T follicular helper cell (primary cell): ENCODE data around the gene THAP10.
"Not testable (repeated sequence)": the region's sequence is repeated elsewhere in the genome, so short reads cannot be mapped to it uniquely, and the experiment has no call there.

Experiments
- DNase-seq: peaks from one replicate; pipeline ENCODE4 v3.0.0-alpha.2; 2020; ENCODE audit warnings: low read depth

Gene THAP10

DNA sequence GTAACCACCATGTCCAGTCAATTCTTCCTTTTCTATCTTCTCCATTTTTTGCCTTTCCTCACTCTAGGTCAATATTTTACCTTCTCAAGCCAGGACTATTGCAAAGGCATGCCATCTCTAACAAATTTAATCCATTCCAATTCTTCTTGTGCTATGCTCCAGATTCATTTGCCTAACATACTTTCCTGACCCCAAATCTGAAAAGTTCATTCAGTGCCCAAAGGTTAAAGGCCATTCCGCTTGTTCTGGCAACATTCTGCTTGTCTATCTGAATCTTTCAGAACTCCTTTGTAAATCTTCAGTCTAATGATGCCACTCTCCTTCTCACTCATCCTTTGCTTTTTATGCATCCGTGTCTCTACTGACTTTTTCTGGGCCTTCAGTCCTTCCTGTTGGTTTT lies 15.6 kb downstream of the THAP10 start:
- no peak for DNase-seq

GRCh38 chr15:70876011-70876410 lies 16.2 kb downstream of the THAP10 start:
- no peak for DNase-seq

- no peak for DNase-seq
These were observed 17.0 kb downstream of the THAP10 start for GRCh38 chr15:70875001-70875782.

DNA sequence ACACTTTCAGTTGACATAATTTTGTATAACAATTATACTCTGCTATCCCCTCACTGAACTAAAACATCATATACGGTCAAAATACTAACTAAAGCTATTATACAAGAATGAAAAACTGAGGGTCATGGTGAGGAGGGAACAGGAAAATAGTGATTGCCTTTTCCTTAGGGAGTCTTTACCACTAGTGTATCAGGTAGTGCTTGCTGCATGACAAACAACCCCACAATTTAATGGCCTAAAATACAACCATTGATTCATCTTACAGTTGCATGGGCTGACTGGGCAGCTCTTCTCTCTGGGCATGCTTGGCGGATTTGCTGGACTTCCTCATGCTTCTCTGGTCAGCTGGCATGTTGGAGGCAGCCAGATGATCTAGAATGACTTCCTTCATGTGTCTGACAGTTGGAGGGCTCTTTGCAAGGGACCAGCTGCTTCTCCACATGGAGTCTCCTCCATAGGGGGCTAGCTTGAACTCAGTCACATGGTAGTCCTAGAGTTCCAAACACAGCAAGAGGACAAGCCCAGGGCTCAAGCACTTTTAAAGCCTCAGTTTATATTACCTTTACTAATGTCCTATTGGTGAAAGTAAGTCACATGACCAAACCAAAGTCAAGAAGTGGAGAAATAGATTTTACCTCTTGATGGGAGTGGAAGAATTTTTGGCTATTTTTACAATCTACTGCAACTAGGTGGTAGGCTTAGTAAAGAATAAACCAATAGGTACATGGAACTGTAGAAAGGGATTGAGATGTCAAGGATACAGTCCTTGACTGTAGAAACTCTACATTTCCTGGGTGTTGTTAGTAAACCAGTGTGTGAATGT lies 18.8 kb downstream of the THAP10 start:
- DNase-seq, result no peak

DNA sequence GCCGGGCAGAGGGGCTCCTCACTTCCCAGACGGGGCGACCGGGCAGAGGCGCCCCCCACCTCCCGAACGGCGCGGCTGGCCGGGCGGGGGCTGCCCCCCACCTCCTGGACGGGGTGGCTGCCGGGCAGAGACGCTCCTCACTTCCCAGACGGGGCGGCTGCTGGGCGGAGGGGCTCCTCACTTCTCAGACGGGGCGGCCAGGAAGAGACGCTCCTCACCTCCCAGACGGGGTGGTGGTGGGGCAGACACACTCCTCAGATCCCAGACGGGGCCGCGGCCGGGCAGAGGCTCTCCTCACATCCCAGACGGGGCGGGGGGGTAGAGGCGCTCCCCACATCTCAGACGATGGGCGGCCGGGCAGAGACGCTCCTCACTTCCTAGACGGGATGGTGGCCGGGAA lies 20.7 kb downstream of the THAP10 start:
- DNase-seq, result not testable (repeated sequence)

DNA sequence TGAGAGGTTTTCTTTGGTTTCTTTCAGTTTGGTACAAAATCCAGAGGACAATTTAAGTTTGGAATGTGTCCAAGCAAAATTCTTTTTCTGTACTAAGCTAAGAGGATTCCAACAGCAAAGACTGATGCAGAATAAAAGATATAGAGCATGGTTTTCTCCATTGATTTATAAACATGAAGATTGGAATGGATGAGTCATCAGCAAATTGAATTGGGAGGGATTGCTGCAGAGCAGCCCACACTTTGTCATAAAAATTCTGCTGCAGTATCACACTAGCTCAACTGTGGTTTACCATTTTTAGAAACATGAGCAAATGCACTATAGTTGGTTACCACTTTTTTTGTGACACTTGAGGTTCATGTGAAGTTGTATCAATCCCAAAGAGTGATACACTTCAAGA lies 22.2 kb downstream of the THAP10 start:
- DNase-seq, result no peak

DNA sequence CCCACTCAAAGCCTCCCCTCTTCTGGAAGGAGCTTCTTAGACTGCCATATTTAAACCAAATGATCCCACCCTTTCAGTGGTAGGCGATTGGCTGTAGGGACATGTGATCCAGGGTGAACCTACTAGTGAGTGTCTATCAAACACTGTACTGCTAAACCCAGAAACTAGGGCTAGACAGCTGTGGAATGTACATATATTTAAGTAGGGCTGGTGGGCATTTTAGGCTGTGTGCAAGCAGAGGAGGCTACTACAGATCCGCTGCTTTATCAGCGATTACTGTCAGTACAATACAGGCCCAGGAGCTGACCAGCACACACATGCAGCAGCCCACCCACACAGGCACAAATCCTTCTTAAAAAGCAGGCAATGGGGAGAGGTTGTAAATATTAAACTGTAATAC lies 22.9 kb downstream of the THAP10 start:
- no peak for DNase-seq

DNA sequence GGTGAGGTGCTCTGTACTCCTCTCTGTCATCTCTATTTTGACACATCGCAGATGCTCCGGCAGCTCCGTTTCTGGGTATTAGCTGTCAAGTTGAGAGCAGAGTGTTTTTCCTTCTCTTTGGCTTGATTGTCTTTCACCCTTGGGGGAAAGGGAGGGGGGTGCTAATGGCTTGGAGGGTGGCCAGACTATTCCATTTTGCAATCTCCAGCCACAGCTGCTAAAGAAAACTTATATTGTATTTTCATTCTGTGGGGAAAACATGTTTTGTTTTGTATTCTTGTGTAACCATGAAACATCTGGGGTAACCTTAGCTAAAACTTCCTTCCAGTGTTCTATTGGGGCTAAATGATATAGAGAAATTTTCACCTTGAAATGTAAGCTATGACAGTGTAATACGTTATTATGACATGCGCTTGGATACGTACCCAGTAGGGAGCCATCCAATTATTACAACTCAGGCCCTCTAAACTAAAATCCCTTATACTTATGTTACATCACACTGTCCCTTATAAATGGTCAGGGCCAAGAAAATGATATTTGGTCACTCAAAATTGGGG lies 24.2 kb downstream of the THAP10 start:
- no peak for DNase-seq

GRCh38 chr15:70866982-70867641 lies 25.1 kb downstream of the THAP10 start:
- no peak for DNase-seq

DNA sequence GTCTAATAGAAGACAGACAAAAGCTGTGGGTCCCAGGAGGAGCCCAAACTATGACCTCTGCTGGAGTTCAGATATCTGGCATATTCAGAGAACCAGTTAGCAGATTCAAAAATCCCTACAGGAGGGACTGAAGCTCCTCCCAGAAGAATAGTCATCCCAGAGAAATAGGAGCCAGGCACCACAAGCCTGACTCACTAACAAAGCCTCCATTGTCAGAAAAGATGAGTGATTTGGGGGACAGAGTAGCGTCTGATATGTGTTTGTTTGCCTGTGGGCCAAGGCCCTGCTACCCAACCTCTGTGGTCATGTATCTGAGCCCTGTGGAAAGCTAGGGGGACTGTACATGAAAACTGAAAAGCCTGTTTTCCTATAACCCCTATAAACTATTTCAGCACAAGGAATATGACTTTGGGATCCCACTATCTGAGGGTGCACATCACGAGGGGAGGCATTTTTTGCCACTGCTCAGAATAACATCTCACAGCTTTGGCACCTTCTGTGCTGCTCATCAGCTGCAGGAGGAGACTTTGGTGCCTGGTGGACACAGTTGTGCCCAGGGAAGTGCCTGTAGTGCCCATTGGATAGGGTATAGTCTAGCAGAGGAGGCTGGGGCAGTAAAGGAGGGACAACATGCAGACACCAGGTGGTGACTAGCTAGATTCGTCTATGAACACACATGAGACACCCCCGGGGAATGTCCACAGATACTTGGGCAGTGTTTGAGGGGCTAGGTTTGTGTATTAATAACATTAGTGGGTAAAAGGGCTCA lies 28.6 kb downstream of the THAP10 start:
- no peak for DNase-seq

DNA sequence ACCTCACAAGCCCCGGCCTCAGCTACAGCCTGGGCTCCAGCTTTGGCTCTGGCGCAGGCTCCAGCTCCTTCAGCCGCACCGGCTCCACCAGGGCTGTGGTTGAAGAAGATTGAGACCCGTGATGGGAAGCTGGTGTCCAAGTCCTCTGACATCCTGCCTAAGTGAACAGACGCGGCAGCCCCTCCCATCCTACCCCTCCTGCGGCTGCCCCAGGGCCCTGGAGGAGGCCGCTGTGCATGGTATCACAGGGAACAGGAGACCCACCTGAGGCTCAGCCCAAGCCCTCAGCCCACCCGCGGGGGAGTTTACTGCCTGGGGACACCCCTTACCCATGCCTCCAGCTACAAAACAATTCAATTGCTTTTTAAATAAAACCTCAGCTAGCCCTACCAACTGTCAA lies 32.2 kb downstream of the THAP10 start:
- no peak for DNase-seq

DNA sequence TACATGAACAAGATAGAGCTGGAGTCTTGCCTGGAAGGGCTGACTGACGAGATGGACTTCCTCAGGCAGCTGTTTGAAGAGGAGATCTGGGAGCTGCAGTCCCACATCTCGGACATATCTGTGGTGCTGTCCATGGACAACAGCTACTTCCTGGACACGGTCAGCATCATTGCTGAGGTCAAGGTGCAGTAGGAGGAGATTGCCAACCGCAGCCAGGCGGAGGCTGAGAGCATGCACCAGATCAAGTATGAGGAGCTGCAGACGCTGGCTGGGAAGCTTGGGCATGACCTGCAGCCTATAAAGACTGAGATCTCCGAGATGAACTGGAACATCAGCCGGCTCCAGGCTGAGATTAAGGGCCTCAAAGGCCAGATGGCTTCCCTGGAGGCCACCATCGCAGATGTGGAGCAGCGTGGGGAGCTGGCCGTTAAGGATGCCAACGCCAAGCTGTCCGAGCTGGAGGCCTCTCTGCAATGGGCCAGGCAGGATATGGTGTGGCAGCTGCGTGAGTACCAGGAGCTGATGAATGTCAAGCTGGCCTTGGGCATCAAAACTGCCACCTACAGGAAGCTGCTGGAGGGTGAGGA lies 32.8 kb downstream of the THAP10 start:
- DNase-seq, result no peak

DNA sequence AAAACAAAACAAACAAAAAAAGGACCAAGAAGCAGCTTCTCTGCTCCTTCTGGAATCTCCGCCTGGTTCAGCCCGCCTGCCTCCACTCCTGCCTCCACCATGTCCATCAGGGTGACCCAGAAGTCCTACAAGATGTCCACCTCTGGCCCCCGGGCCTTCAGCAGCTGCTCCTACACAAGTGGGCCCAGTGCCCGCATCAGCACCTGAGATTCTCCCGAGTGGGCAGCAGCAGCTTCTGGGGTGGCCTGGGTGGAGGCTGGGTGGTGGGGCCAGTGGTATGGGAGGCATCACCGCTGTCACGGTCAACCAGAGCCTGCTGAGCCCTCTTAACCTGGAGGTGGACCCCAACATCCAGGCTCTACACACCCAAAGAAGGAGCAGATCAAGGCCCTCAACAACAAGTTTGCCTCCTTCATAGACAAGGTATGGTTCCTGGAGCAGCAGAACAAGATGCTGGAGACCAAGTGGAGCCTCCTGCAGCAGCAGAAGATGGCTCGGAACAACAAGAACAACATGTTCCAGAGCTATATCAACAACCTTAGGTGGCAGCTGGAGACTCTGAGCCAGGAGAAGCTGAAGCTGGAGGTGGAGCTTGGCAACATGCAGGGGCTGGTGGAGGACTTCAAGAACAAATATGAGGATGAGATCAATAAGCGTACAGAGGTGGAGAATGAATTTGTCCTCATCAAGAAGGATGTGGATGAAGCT lies 33.5 kb downstream of the THAP10 start:
- DNase-seq, result not testable (repeated sequence)

DNA sequence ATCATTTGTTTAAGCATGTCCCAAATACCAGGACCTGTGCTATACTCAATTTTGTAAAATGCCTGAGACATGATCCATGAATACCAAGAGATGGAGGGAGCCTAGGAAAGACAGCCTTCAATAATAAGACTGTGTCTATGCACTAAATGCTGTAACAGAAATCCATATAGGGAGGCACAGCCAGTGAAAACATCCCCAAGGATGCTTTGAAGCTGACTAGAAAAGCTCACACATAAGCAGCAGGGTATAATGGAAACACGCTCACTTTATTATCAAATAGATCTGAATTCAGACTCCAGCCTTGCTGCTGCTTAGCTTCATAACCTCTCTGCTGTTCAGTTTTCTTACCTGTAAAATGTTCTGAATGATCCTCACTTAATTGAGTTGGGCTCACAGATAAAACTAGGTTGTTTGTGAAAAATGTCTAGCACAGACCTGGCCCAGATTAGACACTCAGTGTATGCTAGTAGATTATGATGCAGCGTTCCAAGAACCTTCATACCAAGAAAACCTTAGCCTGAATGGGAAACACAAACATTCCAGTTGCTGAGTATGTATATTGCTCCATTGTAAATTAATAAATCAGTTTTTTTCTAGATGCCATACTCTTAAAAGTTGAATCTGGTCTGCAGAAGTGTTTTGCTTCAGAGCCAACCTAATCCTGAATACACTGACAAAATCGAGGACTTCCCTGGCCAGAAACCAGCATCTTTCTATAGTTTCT lies 34.5 kb downstream of the THAP10 start:
- DNase-seq, result no peak

GRCh38 chr15:70856884-70857561 lies 35.2 kb downstream of the THAP10 start:
- DNase-seq, result no peak

DNA sequence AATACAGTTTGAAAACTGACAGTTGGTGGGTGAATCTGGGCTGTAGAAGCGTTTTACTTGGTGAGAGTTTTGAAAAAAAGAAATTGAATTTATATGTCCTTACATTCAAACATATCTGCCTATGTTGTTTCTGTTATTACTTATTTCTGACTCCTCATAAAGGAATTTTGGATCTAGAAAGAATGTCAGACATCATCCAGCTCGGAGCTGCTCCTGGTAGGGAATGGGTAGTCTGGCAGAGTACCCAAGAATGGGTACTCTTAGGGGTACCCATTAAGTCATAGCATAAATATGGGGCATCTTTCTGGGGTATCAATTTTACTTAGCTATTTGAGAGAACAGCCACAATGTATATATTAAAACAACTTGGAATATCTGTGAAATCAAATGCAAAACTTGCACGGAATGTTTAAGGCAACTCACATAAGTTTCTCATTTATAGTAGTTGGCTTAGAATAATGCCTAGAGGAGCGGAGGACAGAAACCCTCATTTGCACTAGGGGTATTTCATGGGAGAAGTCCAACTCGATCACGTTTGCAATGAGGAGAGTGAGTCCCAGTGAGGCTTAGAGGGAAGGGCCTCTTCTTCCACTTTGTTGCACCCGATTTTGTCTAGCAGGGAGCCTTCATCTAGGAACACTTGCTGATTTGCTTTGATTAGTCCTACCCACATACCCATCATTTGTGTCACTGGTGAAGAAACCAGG lies 35.9 kb downstream of the THAP10 start:
- no peak for DNase-seq

- DNase-seq, result no peak
These were observed 36.5 kb downstream of the THAP10 start for GRCh38 chr15:70855764-70856163.

DNA sequence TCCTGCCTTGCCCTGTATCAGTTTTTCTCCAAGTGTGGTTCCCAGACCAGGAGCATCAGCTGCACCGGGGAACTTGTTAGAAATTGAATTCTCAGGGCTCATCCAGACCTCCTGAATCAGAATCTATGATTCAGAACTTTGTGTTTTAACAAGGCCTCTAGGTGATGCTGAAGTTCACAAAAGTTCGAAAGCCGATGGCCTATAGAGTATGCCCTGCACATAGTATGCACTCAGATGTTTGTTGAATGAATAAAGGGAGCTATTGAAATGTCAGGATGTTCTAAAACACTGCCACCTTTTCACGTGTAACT lies 37.6 kb downstream of the THAP10 start:
- no peak for DNase-seq
